COR-L47 (cell line): ENCODE results near the gene PEX10.
"Not testable (repeated sequence)": the region's sequence is repeated elsewhere in the genome, so short reads cannot be mapped to it uniquely, and the experiment has no call there.

Experiments used
- DNase-seq: peaks from one replicate; lab custom pipeline; 2025; lab: John Stamatoyannopoulos, UW

PEX10 gene

DNA sequence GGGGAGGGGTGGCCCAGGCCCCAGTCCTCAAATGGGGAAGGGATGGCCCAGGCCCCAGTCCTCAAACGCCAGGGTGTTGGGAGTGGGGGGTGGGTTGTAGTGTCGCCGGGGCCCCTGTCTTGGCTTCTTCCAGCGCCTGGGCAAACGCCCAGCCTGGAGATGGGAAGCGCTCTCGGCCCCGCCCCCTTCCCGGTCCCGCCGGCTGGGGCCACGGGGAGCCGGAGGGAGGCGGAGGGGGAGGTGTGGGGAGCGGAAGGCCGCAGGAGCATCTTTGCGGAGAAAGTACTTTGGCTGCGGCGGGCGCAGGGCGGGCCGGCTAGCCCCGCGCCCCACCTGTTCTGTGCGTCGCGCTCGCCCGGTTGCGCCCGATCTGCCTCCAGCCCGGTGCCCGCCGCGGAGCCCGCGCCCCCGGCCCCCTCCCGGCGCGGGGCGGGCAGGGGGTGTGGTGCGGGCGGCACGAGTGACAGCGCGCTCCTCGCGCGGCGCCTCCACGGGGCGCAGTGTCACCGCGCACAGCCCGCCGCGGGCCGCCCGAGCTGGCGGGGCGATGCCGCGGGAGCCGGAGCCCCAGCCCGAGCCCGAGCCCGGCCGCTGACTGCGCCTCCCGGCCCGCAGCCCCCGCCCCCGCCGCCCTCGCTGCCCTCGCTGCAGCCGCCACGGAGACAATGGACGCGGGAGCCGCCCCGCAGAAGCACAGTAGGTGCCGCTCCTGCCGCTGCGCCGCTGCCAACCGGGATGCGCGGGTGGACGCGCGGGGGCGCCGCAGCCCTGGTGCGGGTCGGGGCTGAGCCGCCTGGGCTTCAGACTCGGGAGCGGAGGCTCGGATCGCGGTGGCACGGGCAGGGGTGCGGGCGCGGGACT lies 31.1 kb upstream of the PEX10 start:
- DNase-seq = no peak

DNA sequence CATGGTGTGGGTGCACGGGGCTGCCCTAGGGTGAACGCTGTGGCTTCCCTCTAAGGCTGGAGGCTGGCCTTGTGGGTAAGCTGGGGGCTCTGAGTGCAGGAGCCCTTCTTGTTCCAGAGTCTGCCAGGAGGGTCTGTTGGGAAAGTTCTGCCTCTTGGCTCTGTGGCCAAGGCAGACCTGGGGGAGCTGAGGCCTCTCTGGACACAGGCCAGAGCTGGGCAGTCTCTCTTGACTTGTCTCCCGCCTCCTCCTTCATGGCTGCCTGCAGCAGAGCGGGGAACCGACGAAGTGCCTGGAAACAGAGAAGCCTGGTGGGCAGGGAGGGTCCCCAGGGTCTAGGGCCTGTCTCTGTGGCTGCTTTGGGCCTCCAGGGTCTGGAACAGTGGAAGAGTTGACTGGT lies 30.3 kb upstream of the PEX10 start:
- no peak for DNase-seq

DNA sequence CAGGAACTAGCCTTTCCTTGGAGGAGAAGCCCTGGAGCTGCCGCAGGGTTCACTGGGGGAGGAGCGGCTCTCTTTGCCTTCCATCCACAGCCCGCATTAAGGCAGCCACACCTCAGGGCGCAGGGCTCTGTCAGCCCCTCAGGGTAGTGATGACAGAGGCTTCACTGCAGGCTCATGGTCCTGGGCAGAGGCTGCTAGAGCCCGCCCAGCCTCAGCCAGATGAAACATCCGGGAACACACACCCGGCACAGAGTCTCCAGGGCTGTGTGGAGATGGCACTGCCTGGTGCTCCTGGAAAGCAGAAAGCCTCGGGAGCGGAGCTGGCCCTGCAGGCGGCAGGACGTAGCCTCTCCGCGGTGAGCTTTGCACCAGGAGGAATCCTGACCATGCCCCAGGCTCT lies 29.4 kb upstream of the PEX10 start:
- no peak for DNase-seq

DNA sequence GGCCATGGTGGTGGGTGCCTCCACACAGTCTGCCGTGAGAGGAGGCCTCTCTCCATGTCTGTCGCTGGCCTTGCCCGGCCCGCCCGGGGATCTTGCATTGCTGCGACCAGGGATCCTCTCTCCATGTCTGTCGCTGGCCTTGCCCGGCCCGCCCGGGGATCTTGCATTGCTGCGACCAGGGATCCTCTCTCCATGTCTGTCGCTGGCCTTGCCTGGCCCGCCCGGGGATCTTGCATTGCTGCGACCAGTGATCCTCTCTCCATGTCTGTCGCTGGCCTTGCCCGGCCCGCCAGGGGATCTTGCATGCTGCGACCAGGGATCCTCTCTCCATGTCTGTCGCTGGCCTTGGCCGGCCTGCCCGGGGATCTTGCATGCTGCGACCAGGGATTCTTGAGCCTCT lies 28.0 kb upstream of the PEX10 start:
- not testable (repeated sequence) for DNase-seq

DNA sequence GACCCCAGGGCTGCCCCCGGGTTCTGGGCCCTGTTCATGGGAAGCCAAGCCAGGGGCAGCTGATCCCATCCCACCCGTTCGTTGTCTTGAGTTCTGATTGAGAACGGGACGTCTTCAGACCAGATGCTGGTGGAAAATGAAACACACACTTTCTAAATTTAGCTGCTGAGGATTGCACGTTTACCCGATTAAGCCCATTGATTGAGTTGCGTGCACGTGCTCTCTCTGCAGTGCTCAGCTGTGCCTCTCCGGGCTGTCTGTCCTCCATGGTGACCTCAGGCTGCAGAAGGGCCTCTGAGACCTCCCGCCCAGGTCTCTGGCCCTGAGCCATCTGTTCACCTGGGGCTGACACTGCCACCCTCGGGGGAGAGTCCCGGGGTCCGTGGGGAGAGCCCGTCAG lies 27.0 kb upstream of the PEX10 start:
- no peak for DNase-seq

DNA sequence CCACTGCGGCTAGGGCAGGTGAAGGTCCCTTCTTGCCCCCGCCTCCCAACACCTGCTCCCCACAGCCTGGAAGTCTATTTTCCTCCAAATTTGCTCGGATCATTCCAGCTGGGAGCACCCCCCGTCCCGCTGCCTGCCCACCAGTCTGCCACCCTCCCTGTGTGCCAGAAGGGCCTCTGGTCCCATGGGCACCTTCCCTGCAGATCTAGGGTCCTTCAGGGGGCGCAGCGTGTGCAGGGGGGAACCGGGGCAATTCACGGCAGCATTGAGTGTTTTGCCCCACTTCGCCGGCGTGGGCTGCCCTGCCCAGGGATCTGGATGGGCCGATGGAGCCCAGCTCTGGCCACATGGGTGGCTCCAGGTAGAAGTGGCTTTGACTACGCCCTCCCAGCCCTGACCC lies 26.3 kb upstream of the PEX10 start:
- DNase-seq = no peak

DNA sequence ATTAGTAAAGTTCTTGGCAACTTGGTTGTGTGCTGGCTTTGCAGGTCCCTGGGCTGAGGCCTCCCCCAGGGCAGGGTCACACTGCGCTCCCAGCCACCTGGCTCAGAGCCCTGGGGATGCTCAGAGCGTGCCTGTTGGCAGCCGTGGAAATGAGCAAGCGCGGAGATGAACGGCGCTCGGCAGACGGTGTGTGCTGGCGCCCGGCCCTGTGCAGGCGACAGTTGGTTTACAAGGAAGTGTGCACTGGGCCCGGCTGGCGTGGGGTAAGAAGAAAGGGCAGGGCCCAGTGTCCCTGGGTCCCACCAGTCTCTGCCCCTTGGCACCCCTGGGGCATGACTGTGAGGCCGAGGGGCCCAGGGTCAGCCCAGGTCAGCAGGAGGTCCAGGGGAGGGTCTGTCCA lies 25.7 kb upstream of the PEX10 start:
- no peak for DNase-seq

DNA sequence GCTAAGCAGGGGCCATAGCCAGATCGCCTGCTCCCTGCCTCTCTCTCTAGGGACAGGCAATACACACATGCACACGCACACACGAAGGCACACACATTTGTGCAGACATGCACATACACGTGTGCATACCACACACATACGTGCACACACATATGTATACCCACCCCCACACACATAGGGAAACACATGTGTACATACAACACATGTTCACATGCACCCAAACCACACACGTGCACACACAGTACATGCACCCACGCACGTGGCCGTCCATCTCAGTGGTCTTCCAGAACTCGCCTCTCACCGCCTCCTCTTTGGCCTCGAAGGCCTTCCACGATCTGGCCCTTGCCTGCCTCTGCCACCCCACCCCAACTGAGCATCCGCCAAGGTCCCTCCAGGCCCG lies 25.3 kb upstream of the PEX10 start:
- no peak for DNase-seq

DNA sequence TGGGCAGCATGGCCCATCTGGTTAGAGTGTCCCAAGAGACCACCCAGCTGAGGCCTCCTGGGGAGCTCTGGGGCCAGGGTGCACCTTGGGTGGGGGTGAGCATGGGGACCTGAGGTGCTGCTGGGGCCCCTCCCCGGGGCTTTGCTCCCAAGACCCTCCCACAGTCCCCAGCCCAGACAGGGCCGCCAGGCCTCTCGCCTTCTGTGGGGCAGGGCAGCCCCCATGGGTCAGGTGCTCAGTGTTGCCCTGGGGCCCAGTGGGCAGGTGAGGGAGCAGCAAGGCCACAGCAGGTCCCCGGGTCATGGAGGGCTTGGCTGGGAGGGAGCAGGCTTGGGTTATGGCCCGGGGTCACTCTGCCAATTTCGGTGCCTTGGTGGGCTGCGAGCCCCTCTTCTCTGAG lies 24.5 kb upstream of the PEX10 start:
- DNase-seq = no peak

DNA sequence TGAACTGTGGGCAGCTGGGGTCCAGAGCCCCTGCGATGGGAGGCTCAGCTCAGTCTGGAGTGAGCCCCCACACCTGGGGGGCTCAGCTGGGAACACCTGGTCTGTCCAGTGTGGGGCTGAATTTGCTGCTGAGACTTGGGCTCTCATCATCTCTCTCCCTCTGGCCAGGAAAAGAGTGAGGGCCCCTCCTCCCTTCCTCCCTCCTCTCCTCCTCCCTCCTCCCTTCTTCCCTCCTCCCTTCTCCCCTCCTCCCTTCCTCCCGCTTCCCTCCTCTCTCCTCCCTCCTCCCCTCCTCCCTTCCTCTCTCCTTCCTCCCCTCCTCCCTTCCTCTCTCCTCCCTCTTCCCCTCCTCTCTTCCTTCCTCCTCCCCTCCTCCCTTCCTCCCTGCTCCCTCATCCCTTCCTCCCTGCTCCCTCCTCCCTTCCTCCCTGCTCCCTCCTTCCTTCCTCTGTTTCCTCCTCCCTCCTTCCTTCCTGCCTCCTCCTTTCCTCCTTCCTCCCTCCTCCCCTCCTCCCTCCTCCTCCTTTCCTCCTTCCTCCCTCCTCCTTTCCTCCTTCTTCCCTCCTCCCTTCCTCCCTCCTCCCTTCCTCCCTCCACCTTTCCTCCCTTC lies 23.5 kb upstream of the PEX10 start:
- DNase-seq = no peak

DNA sequence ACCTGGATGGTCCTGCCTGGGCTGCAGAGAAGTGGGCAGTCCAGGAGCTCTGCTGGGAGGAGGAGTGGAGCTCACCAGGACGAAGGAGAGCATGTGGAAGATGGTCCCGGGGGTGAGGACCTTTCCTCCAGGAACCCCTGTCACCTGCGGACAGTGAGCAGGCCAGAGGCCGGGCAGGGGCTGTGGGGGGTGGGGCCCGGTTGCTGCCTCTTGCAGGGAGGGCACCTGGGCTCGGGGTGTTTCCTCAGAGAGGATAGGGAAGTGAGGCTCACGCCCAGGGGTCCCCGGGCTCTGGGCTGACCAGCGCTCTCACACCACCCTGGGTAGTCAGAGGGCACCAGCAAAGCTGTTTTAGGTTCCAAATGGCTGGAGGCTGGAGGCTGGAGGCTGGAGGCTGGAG lies 22.7 kb upstream of the PEX10 start:
- DNase-seq = no peak

DNA sequence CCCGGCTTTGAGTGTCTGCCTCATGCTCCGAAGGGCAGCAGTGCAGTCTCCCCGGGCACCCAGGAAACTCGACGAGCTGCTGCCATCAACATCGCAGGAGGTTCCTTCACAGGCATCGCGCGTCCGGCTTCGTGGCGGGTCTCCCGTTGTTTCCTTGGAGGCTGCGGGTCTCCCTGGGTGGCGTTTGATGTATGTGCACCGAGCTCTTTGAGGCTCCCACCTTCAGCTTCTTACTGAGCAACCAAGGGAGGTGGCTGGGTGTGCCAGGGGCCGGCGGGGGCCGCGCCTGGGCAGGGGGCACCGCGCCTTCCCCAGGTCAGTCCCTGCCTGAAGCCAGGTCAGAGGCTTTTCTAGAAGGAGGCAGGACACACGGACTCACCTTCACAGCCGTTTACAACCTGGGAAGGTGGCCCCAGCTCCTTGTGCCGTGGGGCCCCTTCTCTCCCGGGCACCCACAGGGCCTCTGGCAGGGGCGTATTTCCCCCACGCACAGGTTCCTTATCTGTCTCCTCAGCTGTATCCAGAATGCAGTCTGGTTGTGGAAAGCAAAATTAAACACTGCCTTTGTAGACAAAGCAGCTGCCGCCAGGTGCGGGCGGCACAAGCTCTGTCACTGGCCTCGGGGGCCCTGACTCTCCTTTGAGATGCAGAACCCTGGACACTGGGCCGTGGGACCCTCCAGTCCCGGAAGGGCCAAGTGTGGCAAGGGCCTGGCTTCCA lies 21.7 kb upstream of the PEX10 start:
- DNase-seq = no peak

DNA sequence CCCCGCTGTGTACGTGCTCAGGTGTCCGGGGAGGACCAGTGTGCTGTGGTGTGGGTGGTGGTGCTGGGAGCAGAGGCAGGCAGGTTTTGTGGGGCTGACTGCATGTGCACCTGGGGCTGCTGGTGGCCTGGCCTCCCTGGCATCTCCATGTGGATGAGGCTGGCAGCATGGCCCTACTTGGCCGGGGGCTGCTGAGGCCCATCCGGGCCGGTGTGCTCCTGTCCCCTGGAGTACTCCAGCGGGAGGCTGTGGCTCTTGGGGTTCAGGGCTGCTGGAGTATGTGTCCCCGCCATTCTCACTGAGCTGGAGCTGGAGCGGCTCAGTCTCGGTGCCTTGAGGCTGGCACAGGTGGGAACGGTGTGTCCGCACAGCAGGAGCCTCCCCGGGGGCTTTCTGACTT lies 20.8 kb upstream of the PEX10 start:
- no peak for DNase-seq

DNA sequence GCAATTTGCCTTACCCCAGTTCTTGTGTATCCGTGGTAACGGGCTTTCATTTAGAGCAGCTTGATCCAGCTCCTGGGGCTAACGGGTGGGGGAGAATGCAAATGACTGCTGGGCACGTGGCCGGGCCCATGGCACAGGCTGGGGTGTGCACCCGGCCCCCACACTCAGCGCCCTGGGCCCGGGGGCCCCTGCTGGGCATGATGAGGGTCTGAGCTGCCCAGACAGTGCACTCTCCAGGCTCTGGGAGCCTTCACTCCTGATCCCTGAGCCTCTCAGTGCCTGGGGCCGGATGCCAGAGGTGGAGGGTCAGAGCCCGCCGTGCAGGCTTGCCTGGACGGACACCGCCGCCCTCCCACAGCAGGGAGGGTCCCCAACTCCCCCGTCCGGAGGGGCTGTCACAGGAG lies 20.1 kb upstream of the PEX10 start:
- peak; percentile 17 for DNase-seq

DNA sequence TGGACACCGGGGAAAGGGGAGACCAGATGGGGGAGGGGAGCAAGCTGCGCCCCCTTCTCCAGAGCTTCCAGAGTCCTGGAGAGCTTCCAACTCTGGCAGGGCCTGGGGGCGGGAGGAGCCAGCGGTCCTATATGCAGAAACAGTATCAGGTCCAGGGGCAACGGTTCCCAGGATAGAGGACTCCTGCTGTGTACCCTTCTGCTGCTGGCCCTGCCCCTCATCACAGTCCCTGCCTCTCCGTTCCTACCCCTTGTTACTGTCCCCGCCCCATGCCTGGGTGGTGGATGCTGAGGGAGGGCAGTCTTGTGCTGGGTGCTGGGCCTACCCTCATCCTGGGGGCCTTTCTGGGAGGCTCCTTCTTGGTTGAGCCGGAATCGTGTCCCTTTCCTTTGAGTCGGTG lies 19.2 kb upstream of the PEX10 start:
- no peak for DNase-seq

DNA sequence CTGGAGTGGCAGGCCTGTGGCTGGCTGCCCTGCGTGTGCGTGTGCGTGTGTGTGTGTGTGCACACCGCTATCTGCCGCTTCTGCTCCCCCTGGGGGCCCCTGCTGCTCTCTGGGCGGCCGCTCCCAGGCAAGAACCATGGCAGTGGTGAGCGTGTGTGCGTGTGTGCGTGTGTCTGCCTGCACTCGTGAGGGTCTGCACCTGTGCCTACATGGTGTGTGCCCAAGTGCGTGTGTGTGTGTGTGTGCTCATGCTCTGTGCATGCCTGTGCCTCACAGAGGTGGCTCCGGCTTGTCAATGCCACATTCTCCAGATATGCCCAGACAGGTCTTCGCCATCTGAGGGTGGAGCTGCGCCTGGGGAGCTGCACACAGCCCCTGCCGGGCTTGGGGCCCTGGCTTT lies 18.7 kb upstream of the PEX10 start:
- peak; percentile 32 for DNase-seq

DNA sequence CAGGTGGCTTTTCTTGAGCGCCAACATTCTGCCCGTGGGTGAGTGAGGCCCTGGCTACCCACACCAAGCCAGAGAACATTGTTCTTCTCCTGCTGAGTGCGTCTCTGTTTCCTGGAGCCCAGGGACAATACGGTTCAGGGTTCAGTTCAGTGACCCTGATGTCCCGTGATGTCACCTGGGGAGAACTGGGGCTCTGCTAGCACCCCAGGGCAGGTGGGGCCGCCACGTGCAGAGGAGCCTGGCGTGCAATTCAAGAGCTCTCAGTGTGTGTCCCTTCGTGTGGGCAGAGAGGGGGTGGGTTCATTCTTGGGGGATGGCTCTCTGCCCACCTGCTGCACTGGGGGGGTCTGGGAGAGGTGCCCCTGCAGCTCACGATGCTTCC lies 18.2 kb upstream of the PEX10 start:
- no peak for DNase-seq

DNA sequence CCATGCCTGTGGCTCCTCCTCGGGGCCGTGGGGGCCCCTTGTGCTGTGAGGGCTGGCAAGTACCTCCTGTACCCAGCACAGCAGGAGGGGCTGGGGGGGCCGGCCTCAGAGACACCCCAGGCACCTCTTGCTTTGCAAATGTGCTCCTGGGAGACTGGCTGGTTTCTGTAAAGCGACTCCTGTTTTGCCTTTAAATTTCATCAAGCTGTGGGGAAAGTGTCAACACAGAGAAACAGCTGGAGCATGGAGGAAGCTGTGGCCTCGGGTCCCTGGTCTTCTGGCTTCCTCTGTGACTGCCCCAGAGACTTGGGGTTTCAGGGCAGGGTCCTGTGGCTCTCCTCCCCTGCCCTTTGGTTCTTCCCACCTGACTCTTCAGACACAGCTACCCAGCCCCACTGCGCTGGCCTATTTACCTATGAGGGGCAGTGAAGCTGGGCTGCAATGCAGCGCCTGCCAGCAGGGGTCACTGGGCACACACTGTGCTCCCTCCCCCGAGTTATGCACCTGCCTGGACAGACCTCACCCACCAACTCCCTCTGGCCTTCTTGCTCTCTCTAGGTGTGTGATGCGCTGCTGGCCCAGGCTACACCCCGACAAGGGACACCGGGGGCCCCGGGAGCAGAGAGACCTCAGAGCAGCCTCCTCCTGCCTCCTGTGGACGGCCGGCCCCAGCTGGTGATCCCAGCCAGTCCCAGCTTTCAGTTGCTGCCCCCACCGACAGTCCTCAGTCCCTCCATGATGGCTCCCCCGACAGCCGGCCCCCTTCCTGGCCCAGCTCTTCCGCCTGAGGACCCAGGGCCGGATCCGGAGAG lies 17.6 kb upstream of the PEX10 start:
- no peak for DNase-seq

DNA sequence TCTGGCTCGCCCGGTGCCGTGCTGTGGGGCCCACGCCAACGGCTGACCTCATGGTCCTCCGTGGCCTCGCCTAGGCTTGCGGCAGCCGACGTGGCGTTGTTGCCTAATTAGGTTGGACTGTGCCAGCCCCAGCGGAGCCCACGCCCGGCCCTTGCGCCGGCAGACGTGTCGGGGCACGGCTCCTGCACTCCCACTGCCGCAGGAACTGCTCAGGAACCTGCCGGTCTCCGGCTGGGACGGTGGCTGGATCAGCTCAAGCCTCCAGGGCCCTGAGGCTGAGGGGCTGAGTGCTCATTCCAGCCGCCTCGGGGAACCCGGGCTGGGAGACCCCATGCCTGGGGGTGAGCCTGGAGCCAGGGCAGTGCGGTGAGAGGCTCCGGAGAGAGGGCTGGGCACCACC lies 16.1 kb upstream of the PEX10 start:
- no peak for DNase-seq

DNA sequence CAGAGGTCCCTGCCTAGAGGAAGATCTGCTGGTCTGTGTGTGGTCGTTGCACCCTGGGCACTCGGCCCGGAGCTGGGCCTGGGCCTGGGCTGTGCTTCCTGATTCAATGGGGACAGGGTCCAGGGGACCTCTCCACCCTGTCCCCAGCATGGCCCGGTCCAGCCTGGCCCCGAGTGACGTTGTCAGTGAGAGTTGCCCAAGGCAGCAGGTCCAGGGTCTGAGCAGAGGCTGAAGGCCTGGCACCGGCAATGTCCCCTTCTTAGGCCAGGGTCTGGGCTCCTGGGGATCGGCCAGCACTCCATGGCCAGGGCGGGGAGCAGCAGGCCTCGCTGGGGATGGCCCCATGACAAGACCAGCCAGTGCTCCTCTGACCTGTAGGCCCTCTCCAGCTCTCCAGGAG lies 15.6 kb upstream of the PEX10 start:
- DNase-seq = no peak

DNA sequence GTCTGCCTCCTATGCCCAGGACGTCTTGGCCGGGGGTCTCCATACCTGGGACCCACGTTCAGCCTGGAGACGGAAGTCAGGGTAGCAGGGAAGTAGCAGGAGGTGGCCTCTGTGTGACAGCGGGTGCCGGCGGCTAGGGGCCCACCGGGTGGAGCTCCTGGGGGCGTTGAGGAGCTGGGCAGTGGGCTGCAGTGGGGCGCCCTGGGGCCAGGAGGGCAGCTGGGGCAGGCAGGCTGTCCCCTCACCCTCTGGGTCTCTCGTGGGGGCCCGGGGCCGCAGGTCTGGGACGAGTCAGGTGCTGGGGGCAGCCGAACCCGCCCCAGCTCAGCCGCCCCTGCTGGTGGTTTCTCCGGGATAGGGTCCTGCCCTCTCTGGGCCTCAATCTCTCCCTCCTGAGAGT lies 14.7 kb upstream of the PEX10 start:
- no peak for DNase-seq

DNA sequence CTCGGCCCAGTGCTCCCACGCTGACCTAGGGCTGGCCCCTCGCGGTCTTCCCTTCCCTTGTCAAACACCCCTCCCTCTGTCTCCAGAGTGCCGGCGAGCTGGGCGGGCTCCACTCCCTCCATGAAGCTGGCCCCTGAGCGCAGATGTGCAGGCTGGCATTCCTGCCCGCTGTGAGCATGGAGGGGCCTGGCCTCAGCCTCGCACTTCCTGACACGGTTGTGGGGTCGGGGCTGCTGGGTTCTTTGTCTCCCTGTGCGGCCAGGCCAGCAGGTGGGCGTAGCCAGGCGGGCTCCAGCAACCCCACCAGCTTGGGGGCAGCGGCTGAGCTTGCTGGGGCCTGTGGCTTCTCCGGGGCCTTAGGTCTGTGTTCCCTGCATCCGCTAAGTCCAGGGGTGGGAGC lies 14.2 kb upstream of the PEX10 start:
- no peak for DNase-seq

DNA sequence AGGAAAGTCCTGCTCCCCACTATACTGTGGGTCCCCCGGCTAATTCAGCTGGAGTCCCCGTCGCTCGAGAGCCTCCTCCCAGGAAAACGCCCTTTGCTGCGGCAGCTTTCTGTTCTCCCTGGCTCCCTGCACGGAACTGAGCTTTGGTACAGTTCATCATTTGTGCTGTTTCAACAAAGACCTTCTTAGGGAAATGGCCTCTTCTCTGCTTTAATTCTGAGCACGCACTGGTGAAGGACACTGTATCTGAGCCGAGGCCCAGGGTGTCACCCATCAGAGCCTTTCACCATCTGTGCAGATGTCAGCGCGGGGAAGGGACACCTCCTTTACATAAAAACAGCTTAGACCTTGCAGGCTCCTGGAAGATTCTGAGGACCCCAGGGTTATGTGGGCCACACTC lies 13.5 kb upstream of the PEX10 start:
- DNase-seq = no peak
